DMS79 treated with DMSO at 0.1 percent for 48 hours (cell line): ENCODE data around the gene GPRC5C.
"Not testable (repeated sequence)": the region's sequence is repeated elsewhere in the genome, so short reads cannot be mapped to it uniquely, and the experiment has no call there.

Experiments
- DNase-seq: peaks from one replicate; lab custom pipeline; 2025; lab: John Stamatoyannopoulos, UW

Gene GPRC5C

DNA sequence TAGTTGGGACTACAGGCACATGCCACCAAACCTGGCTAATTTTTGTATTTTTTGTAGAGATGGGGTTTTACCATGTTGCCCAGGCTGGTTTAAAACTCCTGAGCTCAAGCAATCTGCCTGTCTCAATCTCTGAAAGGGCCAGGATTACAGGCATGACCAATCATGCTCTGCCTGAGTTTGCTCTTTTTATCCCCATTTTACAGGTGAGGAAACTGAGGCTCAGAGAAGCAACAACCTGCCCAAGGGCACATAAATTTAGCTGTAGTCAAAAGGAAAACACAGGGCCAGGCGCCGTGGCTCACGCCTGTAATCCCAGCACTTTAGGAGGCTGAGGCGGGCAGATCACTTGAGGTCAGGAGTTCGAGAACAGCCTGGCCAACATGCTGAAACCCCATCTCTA lies 26.6 kb upstream of the GPRC5C start:
- not testable (repeated sequence) for DNase-seq

DNA sequence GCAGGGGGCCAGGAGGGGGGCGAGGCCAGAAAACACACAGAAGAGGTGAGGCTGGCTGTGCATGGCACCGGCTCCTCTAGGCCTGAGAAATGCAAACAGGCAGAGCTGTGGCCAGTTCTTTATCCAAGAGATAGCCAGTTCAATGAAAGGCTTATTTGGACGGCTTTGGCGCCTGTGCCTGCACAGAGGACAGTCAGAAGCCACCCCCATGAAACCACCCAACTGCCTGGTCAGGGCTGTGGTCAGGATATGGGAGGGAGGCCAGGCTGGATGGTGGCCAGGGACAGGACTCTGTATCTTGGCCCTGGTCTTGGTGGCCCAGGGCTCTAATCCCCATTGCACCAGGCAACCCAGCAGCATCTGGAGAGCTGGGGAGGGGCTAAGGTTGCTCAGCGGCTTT lies 24.5 kb upstream of the GPRC5C start:
- no peak for DNase-seq

DNA sequence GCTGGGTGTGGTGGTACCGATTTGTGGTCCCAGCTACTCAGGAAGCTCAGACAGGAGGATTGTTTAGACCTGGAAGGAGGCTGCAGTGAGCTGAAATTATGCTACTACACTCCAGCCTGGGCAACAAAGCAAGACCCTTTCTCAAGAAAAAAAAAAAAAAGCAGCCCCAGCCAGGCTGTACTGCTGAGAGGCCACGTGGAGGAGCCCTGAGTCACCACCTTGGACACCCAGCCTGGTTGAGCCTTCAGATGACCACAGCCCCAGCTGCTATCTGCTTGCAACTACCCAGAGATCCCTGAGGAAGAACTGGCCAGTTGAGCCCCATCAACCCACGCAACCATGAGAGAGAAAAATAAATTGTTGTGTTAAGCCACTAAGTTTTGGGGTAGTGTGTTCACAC lies 23.6 kb upstream of the GPRC5C start:
- no peak for DNase-seq

DNA sequence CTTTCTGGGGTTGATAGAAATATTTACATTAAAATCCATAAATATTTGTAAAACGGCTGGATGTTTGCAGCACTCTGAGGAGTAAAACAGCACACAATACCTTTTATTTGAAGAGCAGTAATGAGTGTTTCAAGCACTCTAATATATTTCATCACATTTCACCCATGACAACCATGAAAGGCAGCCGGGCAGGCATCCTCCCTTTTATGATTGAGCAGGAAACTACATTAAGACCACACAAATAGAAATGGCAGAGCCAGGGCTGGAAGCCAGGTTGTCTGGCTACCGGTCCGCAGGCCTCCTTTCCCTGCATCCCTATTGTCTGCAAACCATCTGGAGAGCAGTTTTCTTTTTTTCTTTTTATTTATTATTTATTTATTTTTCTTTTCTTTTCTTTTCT lies 23.1 kb upstream of the GPRC5C start:
- peak; percentile 31 for DNase-seq

DNA sequence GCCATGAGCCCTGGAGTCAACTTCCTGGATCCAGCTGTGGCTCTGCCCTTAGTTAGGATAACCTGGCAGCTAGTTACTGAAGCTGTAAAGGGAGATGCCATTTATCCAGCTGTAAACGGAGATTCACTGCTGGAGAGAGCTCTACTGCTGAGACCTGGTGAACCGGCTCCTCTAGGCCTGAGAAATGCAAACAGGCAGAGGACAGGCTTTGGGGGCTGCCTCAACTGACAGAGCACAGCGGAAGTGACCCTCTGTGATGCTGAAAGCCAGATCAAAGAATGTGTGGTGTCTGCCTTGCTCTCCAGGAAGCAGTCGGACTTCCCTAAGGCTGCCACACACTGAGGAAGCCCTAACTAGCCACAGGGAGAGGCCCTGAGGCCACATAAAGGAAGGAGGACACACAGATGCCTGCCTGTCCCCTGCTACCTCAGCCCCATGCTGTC lies 21.9 kb upstream of the GPRC5C start:
- no peak for DNase-seq

DNA sequence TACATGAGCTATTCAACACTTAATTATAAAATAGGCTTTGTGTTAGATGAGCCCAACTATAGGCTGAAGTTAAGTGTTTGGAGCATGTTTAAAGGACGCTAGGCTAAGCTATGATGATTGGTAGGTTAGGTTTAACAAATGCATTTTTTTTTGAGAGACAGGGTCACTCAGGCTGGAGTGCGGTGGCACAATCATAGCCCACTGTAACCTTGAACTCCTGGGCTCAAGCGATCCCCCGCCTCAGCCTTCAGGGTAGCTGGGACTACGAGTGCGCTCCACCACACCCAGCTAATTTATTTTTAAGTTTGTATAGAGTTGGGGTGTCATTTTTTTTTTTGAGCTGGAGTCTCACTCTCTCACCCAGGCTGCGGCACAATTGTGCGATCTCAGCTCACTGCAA lies 19.3 kb upstream of the GPRC5C start:
- no peak for DNase-seq

DNA sequence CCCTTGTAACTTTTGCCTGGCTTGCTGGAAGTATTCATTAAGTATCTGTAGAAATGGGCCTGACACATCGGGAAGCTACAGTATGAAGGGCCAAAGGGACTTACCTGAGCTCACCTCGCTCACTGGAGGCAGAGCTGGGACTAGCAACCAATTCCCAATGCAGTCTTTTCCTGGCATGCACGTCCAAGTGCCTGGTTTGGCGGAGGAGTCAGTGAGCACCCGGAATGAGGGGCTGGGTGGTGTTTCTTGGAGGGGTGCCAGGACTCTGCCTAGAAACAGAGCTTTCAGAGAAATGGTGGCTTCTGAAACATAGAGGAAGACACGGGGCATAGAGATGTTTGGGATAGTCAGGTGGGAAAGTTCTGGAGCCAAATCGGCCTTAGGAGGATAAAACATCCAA lies 18.4 kb upstream of the GPRC5C start:
- DNase-seq: peak; percentile 3

DNA sequence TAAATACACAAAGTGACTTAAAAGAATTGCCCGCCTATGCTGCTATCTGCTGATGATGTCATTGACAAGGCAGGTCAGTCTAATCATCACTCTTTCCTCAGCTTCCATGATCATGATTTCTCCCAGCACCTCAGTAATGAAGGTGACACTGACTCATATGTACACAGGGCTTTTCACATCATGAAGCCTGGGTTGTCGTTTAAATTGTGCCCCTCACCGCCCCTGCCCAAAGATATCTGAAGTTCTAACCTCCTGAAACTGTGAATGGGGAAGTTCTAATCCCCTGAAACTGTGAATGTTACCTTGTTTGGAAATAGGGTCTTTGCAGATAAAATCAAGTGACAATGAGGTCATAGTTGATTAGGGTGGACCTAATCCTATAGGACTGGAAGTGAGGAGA lies 17.4 kb upstream of the GPRC5C start:
- no peak for DNase-seq

DNA sequence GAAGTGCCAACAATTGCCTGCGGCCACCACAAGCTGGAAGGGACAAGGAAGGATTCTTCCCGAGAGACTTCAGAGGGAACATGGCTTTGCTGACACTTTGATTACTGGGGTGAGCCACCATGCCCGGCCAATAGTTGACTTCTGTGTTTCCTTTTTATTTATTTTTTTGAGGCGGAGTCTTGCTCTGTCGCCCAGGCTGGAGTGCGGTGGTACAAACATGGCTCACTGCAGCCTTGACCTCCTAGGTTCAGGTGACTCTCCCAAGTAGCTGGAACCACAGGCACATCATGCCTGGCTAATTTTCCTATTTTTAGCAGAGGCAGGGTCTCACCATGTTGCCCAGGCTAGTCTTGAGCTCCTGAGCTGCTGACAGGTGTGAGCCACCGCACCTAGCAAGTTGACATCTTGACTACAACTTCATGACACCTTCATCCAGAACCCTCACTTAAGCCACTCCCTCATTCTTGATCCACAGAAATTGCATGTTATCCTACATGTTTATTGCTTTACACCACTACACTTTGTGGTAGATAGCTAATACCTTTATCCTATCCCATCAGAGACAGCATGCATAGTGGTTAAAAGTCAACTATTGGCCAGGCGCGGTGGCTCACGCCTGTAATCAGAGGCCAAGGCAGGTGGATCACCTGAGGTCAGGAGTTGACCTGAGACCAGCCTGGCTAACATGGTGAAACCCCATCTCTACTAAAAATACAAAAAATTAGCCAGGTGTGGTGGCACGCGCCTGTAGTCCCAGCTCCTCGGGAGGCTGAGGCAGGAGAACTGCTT lies 16.1 kb upstream of the GPRC5C start:
- no peak for DNase-seq

DNA sequence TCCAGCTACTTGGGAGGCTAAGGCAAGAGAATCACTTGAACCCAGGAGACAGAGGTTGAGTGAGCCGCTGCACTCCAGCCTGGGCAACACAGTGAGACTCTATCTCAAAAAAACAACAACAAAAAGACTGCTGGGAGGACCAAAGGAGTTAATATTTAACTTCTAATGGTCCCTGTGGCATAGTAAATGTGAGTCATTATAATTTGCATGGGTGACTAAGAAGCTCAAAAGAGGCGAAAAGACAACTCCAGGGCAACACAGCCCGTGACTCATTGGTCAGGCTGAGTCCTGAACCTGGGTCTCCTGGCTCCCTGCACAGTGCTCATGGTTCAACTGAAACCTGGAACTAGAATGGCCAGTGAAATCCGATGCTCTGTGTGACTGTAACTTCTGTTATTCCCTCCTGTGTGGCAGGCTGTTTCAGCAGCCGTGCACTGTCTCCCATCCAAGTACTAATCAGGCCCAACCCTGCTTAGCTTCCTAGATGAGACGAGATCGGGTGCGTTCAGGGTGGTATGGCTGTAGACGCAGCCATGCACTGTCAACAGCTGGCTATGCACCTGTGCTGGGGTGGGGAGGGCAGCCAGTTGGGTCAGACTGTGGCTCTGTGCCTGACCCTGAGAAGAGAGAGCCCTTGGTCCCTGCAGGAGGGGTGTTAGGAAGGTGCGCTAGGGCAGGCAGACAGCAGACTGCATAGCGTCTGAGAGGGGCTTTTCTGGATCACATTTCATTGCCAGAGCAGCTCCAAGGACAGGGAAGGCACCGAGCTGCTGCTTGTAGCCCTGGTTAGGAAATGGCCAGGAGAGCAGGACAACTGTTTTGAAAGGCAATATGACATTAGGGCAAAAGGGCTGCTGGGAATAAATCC lies 14.5 kb upstream of the GPRC5C start:
- DNase-seq: no peak

DNA sequence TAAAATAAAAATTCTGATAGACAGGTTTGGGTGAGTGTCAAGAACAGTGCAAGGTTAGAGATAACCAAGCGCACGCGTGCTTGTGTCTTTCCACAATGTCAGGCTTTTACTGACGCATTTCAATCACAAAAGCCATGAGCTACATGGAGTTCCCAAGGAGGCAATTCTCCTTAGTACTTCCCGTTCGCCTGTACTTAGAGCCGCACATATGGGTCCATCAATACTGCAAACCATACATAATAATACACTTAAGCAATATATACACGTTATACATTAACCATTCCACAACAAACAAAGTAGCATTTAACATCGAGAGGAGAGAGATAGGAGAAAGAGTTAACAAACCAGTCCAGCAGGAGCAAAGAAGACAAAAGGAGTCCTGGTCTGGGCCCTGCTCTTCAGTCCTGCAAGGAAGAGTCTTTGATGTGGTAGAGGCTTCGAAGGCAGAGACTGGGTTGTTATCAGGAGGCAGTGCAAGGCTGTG lies 11.9 kb upstream of the GPRC5C start:
- DNase-seq: no peak

DNA sequence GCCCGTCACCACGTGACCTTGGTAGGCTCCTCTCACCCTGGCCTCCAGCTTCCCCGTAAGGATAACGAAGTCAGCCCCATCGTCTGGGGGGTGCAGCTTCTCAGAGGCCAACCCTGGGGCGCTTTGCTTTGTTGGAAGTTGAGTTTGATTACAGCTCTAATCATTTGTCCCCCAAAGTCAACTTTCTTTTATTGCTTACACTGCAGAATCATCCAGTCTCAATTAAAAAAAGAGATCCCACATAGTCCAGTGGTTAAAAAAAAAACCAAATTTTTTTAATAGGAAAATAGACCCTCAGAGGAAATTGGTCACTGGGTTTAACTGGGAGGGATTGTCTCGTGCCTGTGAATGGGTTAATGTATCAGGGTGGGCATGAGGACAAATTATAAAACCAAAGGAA lies 7.8 kb upstream of the GPRC5C start:
- DNase-seq: no peak

DNA sequence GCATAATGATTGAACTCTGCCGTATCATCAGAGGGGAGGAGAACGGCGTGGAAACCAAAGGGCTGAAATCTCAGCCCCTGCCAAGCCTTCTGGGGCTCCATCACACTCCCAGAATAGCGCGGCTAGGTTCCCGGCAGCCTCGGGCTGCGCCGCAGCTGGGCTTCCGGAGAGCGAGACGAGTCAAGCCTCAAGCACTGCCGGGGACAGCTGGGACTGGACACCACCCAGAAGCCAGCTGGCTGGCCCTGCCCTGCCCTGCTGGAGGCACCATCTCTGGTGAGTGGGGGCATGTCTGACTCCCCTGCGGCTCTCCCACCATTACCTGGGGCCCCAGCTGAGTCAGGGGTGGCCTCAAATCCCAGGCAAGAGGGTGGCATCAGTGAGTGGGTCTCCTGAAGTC lies 7.2 kb upstream of the GPRC5C start:
- no peak for DNase-seq

DNA sequence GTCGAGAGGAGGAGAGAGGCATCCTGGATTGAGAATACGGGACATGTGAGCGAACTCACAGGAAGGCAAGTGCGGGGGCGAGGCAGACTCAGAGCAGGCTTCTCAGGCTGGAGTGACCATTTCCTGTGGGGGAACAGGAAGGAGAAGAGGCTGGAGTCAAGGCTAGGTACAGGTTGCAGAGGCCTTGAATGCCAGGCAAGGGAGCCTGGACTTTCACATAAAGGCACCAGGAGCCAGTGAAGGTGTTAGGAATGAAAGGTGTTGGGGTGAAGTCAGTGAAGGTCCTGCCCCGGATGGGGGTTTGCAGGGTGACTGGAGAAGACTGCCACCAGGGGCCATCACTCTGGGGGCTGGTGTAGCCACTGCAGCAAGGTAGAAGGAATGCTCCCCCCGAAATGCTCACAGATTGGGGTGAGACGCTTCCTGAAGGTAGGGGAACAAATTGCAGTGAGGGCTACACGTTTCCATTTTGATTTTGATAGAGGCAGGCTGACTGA lies 5.3 kb upstream of the GPRC5C start:
- no peak for DNase-seq

DNA sequence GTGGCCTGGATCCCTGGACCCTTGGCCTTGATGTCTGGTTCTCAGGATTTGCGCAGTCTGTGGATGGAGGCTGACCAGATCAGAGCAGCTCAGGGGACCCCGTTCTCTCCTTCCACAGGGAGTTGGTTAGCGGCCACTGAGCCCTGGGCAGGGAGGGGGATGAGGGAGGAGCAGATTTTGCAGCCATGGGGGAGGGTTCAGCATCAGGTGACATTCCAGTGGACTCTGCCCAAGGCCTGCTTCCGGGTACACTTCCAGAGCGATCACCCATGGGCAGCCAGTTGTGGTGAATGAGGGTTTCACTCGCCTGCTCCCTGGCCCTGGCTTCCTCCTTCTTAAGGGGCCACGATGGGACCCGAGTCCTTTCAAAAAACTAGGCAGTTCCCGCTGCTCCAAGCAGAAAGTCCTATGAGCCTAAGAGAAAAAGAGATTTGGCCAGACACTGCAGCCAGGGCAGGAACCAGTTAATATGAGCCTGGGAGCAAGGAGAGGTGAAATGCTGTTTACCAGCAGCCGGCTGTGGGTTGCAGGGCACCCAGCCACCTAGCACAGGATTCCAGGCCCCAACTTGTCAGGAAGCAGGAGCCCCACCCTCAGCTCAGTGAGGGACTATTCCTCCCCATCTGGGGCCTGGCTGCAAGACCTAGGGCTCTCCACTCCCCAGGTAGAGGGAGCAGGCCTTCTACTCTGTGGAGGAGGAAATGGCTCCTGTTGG lies 4.7 kb upstream of the GPRC5C start:
- no peak for DNase-seq

DNA sequence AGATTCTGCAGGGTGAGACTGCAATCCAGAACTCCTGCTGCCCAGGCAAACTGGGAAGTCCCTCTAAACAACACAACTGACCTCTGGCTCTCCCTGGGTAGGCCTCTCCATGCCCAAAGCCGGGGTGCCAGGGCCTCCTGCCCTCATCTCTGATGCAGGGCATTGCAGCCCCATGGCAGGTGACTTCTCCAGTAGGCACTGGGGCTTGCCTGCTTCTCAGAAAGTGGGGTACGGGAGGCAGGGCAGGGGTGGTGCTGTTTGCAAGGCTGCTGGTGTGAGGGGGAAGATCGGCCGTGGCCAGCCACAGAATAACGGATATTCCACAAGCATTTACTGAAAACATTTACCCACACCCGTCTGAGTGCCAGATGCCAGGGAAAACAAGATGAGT lies 4.1 kb upstream of the GPRC5C start:
- no peak for DNase-seq

DNA sequence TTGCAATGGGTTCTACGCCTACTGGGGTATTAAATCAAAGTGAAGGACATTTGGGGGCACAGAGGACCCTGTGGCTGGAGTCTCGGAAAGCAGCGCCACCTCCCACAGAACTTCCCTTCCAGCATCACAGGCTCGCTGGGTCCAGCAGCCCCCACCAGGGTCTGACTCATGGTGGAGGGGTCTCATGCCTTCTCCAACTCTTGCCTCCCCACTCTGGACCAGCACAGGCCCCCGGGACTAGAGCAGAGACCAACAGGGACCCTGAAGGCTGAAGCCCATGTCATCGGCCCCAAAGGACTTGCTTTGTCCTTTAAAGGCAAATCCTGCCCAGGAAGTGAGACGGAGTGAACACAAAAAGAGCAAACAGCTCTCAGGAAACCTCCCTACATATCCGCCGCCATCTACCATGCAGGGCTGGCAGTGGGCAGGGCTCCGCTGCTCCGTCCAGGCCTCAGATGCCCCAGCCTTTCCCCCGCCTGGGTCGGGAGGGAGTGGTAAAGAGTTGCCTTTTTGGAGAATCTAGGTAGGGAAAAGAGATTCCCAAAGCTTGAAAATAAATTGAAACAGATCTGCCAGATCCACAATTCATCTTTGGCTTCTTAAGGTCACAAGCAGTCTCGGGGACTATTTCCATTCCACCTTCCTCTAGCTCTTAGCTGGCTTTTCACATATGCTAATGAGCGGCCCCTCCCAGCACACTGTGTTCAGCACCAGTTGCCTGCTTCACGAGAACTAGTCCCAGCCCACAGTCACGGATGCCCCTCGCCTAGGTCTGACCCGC lies 2.1 kb upstream of the GPRC5C start:
- DNase-seq: no peak

DNA sequence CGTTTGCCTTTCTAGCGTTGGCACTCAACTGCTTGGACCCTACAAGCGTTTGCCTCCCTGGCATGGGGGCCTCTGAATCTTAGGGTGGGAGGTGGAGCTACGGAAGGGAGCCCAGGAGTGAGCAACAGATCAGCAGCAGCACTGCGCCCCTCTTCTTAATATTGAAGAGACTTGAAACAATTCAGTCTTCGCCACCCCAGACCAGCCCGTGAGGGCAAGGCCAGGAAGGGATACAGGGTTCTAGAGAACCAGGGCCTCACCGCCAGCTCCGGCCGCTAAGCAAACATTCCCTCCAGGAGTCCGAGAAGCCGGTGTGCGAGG lies 1.5 kb upstream of the GPRC5C start:
- no peak for DNase-seq

DNA sequence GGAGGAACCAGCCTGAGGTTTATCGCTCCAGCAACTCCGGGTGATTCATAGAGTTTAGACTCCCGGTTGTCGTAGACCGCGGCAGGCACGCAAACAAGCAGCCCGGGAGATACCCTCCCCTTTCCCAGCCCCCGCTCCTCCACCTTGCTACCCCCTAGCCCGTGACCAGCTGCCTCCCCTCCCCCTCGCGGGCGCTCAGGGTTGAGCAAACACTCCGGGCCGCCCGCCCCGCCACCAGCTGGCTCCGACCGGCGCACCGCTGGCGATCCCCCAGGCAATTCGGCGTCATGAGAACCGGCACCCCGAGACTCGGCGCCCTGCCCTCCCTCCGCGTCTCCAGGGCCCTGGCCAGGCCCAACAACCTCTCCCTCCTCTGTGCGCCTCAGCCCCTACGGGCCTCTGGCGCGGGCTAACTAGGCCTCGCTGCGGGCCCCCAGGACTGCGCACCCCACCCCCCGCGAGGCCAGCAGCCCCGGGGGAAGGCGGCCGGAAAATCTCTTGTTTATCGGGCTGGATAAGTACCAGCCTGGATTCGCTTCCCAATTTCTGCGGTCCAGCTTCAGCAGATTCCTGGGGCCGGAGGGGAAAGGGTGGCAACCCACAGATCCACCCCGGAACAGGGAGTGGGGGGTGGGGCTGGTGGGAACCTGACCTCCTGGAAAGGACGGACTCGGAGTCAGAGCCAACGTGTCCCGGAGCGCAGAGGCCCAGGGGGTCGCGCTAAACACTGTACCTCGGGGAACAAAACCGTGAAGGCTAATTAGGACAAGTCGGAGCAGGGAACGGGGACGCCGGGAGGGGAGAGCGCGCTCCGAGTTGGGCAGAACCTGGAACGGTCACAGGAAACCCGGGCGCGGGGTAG lies 951 bp upstream of the GPRC5C start:
- DNase-seq: peak; percentile 48

DNA sequence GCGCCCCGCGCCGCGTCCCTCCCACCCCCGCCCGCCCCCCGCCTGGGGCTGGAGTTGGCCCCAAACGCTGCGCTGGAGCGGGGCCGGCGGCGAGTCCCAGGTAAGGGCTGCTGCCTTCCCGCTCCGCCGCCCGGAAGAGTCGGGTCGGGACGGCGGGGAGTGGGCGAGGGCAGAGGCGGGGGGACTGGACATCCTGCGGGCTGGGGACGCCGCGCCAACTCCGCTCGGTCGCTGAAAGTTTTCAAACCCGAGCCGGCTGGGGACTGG lies 469 bp downstream of the GPRC5C start:
- DNase-seq: no peak

DNA sequence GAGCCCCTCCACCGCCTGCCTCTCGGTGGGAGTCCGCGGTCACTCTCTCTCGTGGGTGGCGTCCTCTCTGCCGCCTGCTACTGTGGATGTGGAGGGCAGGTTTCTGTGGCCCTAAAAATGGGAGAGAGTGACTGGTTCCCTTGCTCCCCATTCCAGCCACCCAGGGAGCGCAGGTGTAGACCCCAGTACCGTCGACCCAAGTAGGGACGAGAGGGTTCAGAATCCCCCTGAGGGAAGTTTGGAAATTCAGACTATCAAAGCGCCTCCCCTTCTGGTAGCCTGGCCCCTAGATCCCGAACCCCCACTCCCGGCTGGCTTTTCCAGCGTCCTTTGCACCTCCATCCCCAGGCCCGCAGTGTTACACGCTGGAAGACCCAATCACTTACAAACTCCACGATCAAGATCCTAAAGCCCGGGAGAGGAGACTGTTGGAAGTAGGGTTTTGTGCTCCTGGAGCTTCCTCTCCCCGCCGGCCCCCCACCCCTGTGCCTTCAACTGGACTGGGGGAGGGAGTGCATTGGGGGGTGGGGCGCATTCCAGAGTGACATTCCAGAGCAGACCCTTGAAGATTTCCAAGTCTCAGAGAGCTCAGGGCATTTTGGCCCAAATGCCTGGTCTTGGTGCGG lies 991 bp downstream of the GPRC5C start:
- DNase-seq: no peak
